ENCODE data around the gene WWOX. TPM values are rescaled to one million over a fixed set of nuclear protein-coding genes. Genes with fewer than 3 reads are reported as not detected.

Gene WWOX
- polyA plus RNA-seq, 3 donors = 36.4 to 36.6 (median 36.5) TPM

GRCh38 chr16:78939597-78939996 is 840.1 kb downstream of the WWOX start:
- DNase-seq = no peak

- DNase-seq = no peak
These were observed 843.3 kb downstream of the WWOX start for GRCh38 chr16:78942625-78943245.

GRCh38 chr16:78945336-78945735 is 845.9 kb downstream of the WWOX start:
- no peak for DNase-seq

GRCh38 chr16:78946556-78946955 is 847.1 kb downstream of the WWOX start:
- DNase-seq = no peak

GRCh38 chr16:78950768-78951167 is 851.3 kb downstream of the WWOX start:
- DNase-seq = no peak

GRCh38 chr16:78952630-78953029 is 853.2 kb downstream of the WWOX start:
- DNase-seq = no peak

GRCh38 chr16:78953526-78953925 is 854.1 kb downstream of the WWOX start:
- DNase-seq = no peak

- no peak for DNase-seq
These were observed 855.8 kb downstream of the WWOX start for GRCh38 chr16:78955206-78955605.

- no peak for DNase-seq
These were observed 857.4 kb downstream of the WWOX start for GRCh38 chr16:78956859-78957258.

GRCh38 chr16:78957317-78958100 is 858.1 kb downstream of the WWOX start:
- no peak for DNase-seq

GRCh38 chr16:78961464-78961863 is 862.0 kb downstream of the WWOX start:
- DNase-seq = no peak

- DNase-seq = no peak
These were observed 863.0 kb downstream of the WWOX start for GRCh38 chr16:78962457-78962929.

GRCh38 chr16:78967948-78968347 is 868.5 kb downstream of the WWOX start:
- no peak for DNase-seq

- DNase-seq = no peak
These were observed 870.3 kb downstream of the WWOX start for GRCh38 chr16:78969721-78970120.

GRCh38 chr16:78970650-78971049 is 871.2 kb downstream of the WWOX start:
- no peak for DNase-seq

GRCh38 chr16:78972006-78972405 is 872.6 kb downstream of the WWOX start:
- DNase-seq = no peak

GRCh38 chr16:78972986-78973385 is 873.5 kb downstream of the WWOX start:
- DNase-seq = no peak

- no peak for DNase-seq
These were observed 876.8 kb downstream of the WWOX start for GRCh38 chr16:78976212-78976611.

- no peak for DNase-seq
These were observed 881.4 kb downstream of the WWOX start for GRCh38 chr16:78980825-78981224.

GRCh38 chr16:78982096-78982744 is 882.8 kb downstream of the WWOX start:
- no peak for DNase-seq

- DNase-seq = no peak
These were observed 884.9 kb downstream of the WWOX start for GRCh38 chr16:78984324-78984723.

GRCh38 chr16:78984887-78985464 is 885.5 kb downstream of the WWOX start:
- no peak for DNase-seq

Data from renal pelvis (tissue), 4 donors.